SK-N-SH treated with all-trans-retinoic acid at 6 μM for 48 hours (cell line): Measurements from ENCODE around the gene SLC7A5.

ENCODE experiments used
- ATAC-seq: fragments of 200-7000 bp; cut with Tn5 transposase; 3 replicates; pipeline ENCODE4 v1.9.1; 2020; ENCODE audit warnings: mild to moderate bottlenecking, moderate library complexity
- ARNTL ChIP-seq: fragments of 450-650 bp; formaldehyde crosslinking; IDR thresholded peaks from 2 replicates; pipeline ENCODE4 v1.5.0; 2020; ENCODE audit warnings: low read depth, mild to moderate bottlenecking, moderate library complexity, borderline replicate concordance
- BACH2 ChIP-seq: fragments of 250-450 bp; sonication (Bioruptor Pico); IDR thresholded peaks from 2 replicates; pipeline ENCODE4 v1.9.0; 2021; ENCODE audit warnings: mild to moderate bottlenecking, borderline replicate concordance
- CREB5 ChIP-seq: fragments of 250-450 bp; sonication (Bioruptor Pico); IDR thresholded peaks from 2 replicates; pipeline ENCODE4 v1.5.1; 2020; ENCODE audit warnings: low read depth, mild to moderate bottlenecking, moderate library complexity
- CSDC2 ChIP-seq: fragments of 250-450 bp; sonication (Bioruptor Pico); IDR thresholded peaks from 2 replicates; pipeline ENCODE4 v1.5.0; 2020; ENCODE audit warnings: mild to moderate bottlenecking, moderate library complexity
- CSRNP3 ChIP-seq: fragments of 250-450 bp; sonication (Bioruptor Pico); IDR thresholded peaks from 2 replicates; pipeline ENCODE4 v1.5.1; 2021; ENCODE audit warnings: mild to moderate bottlenecking, moderate library complexity
- ESRRG ChIP-seq: fragments of 250-450 bp; sonication (Bioruptor Pico); IDR thresholded peaks from 2 replicates; pipeline ENCODE4 v1.6.1; 2021; ENCODE audit warnings: mild to moderate bottlenecking
- GLIS3 ChIP-seq: fragments of 250-450 bp; sonication (Bioruptor Pico); IDR thresholded peaks from 2 replicates; pipeline ENCODE4 v1.5.0; 2020; ENCODE audit warnings: mild to moderate bottlenecking, moderate library complexity
- ISL1 ChIP-seq: fragments of 250-450 bp; sonication (Bioruptor Pico); IDR thresholded peaks from 2 replicates; pipeline ENCODE4 v2.1.2; 2022; ENCODE audit warnings: mild to moderate bottlenecking, moderate library complexity
- OSR1 ChIP-seq: fragments of 250-450 bp; sonication (Bioruptor Pico); IDR thresholded peaks from 2 replicates; pipeline ENCODE4 v1.8.0; 2022; ENCODE audit warnings: moderate library complexity, mild to moderate bottlenecking, inconsistent platforms
- PATZ1 ChIP-seq: fragments of 250-450 bp; sonication (Bioruptor Pico); IDR thresholded peaks from 2 replicates; pipeline ENCODE4 v1.8.0; 2020; ENCODE audit warnings: mild to moderate bottlenecking, moderate library complexity, borderline replicate concordance
- PPARA ChIP-seq: fragments of 250-450 bp; sonication (Bioruptor Pico); IDR thresholded peaks from 2 replicates; pipeline ENCODE4 v1.5.0; 2020; ENCODE audit warnings: mild to moderate bottlenecking, borderline replicate concordance
- RARB ChIP-seq: fragments of 250-450 bp; sonication (Bioruptor Pico); IDR thresholded peaks from 2 replicates; pipeline ENCODE4 v1.8.0; 2021; ENCODE audit warnings: mild to moderate bottlenecking, moderate library complexity
- SNAI2 ChIP-seq: fragments of 250-450 bp; sonication (Bioruptor Pico); IDR thresholded peaks from 2 replicates; pipeline ENCODE4 v1.5.0; 2020; ENCODE audit warnings: mild to moderate bottlenecking, moderate library complexity
- TCF4 ChIP-seq: fragments of 250-450 bp; sonication (Bioruptor Pico); IDR thresholded peaks from 2 replicates; pipeline ENCODE4 v1.8.0; 2021; ENCODE audit warnings: mild to moderate bottlenecking, moderate library complexity, borderline replicate concordance
- TOX ChIP-seq: fragments of 250-450 bp; sonication (Bioruptor Pico); IDR thresholded peaks from 2 replicates; pipeline ENCODE4 v1.8.0; 2021; ENCODE audit warnings: mild to moderate bottlenecking, moderate library complexity, borderline replicate concordance
- TSHZ2 ChIP-seq: fragments of 250-450 bp; sonication (Bioruptor Pico); IDR thresholded peaks from 2 replicates; pipeline ENCODE4 v1.5.0; 2020; ENCODE audit warnings: mild to moderate bottlenecking, moderate library complexity
- ZC3H10 ChIP-seq: fragments of 250-450 bp; sonication (Bioruptor Pico); IDR thresholded peaks from 2 replicates; pipeline ENCODE4 v1.5.1; 2021; ENCODE audit warnings: mild to moderate bottlenecking, moderate library complexity
- ZFP3 ChIP-seq: fragments of 250-450 bp; sonication (Bioruptor Pico); IDR thresholded peaks from 2 replicates; pipeline ENCODE4 v1.5.0; 2020; ENCODE audit warnings: mild to moderate bottlenecking, moderate library complexity
- ZFP30 ChIP-seq: fragments of 450-650 bp; formaldehyde crosslinking; IDR thresholded peaks from 2 replicates; pipeline ENCODE4 v1.5.0; 2022; ENCODE audit warnings: mild to moderate bottlenecking, moderate library complexity
- ZNF565 ChIP-seq: fragments of 450-650 bp; formaldehyde crosslinking; conservative IDR thresholded peaks from 2 replicates; pipeline ENCODE4 v1.5.0; 2020; ENCODE audit warnings: low read depth, mild to moderate bottlenecking, moderate library complexity
- ZNF70 ChIP-seq: fragments of 450-650 bp; formaldehyde crosslinking; IDR thresholded peaks from 2 replicates; pipeline ENCODE4 v1.5.0; 2020; ENCODE audit warnings: mild to moderate bottlenecking, moderate library complexity
- ZNF8 ChIP-seq: fragments of 450-650 bp; formaldehyde crosslinking; IDR thresholded peaks from 2 replicates; pipeline ENCODE4 v1.5.0; 2020; ENCODE audit warnings: mild to moderate bottlenecking, moderate library complexity

SLC7A5 gene

GRCh38 chr16:87845213-87845612, 24.1 kb downstream of the SLC7A5 start:
- TF ChIP-seq GLIS3 (CRISPR knock-in tag) = no peak
- TF ChIP-seq CSRNP3 (CRISPR knock-in tag) = no peak
- TF ChIP-seq ZFP30 (CRISPR knock-in tag) = no peak
- TF ChIP-seq TOX = no peak
- TF ChIP-seq TSHZ2 (CRISPR knock-in tag) = no peak
- no peak for TF ChIP-seq SNAI2 (CRISPR knock-in tag)
- no peak for TF ChIP-seq RARB (CRISPR knock-in tag)
- TF ChIP-seq ZFP3 = no peak
- no peak for TF ChIP-seq ZNF565 (CRISPR knock-in tag)
- TF ChIP-seq ISL1 (CRISPR knock-in tag) = no peak
- TF ChIP-seq ESRRG = no peak
- no peak for TF ChIP-seq PATZ1 (CRISPR knock-in tag)
- TF ChIP-seq ZC3H10 (CRISPR knock-in tag) = no peak
- no peak for TF ChIP-seq CSDC2 (CRISPR knock-in tag)
- no peak for TF ChIP-seq ZNF70 (CRISPR knock-in tag)
- no peak for TF ChIP-seq PPARA (CRISPR knock-in tag)
- TF ChIP-seq, all 23 proteins: peak for 0
- ATAC-seq = no peak

- TF ChIP-seq PPARA (CRISPR knock-in tag) (no peak), TCF4 (no peak), ARNTL (CRISPR knock-in tag) (no peak), ZFP3 (no peak), ZNF70 (CRISPR knock-in tag) (no peak), RARB (CRISPR knock-in tag) (no peak), ISL1 (CRISPR knock-in tag) (no peak), TSHZ2 (CRISPR knock-in tag) (no peak), ESRRG (no peak), GLIS3 (CRISPR knock-in tag) (no peak), ZC3H10 (CRISPR knock-in tag) (no peak), CSDC2 (CRISPR knock-in tag) (no peak), OSR1 (no peak)
These were observed 24.5 kb downstream of the SLC7A5 start for GRCh38 chr16:87844809-87845208.

GRCh38 chr16:87844120-87844733, 25.1 kb downstream of the SLC7A5 start:
- ATAC-seq = no peak
- TF ChIP-seq BACH2 (no peak), PPARA (CRISPR knock-in tag) (no peak), CSRNP3 (CRISPR knock-in tag) (no peak), CSDC2 (CRISPR knock-in tag) (no peak), PATZ1 (CRISPR knock-in tag) (no peak), TOX (no peak), ZNF565 (CRISPR knock-in tag) (no peak), ZNF8 (CRISPR knock-in tag) (no peak), ZFP3 (no peak), ARNTL (CRISPR knock-in tag) (no peak), GLIS3 (CRISPR knock-in tag) (no peak), CREB5 (CRISPR knock-in tag) (no peak)

More at GRCh38 chr16:87844809-87845208, 24.5 kb downstream of the SLC7A5 start:
- no peak for ATAC-seq
